Measurements from ENCODE around the gene NDUFB3.
"Not testable (repeated sequence)": the region's sequence is repeated elsewhere in the genome, so short reads cannot be mapped to it uniquely, and the experiment has no call there.

NDUFB3 gene

GRCh38 chr2:201071479-201072200 is at the start of gene NDUFB3, which contains the start of gene HYCC2:
NDUFB3 (plus strand) TSS chr2:201072001; CDS start chr2:201078883, 6,882 bp downstream.
HYCC2 (minus strand) TSS chr2:201071671; CDS start chr2:201024009, 47,662 bp downstream.
- peak; percentile 76 to 82 for DNase-seq (ENCODE audit: low read depth in 2 of 2)

- DNase-seq (ENCODE audit: low read depth in 2 of 2), result no peak
Measured at GRCh38 chr2:201024518-201024917, 47.3 kb upstream of the NDUFB3 start.

GRCh38 chr2:201034355-201034754 is 37.4 kb upstream of the NDUFB3 start:
- DNase-seq (ENCODE audit: low read depth in 2 of 2), result not testable (repeated sequence)

- not testable (repeated sequence) for DNase-seq (ENCODE audit: low read depth in 2 of 2)
Measured at GRCh38 chr2:201038361-201038760, 33.4 kb upstream of the NDUFB3 start.

- DNase-seq (ENCODE audit: low read depth in 2 of 2), result no peak
Measured at GRCh38 chr2:201038855-201039254, 32.9 kb upstream of the NDUFB3 start.

- no peak for DNase-seq (ENCODE audit: low read depth in 2 of 2)
Measured at GRCh38 chr2:201040867-201041628, 30.8 kb upstream of the NDUFB3 start.

GRCh38 chr2:201042451-201042850 is 29.4 kb upstream of the NDUFB3 start:
- not testable (repeated sequence) for DNase-seq (ENCODE audit: low read depth in 2 of 2)

- not testable (repeated sequence) for DNase-seq (ENCODE audit: low read depth in 2 of 2)
Measured at GRCh38 chr2:201043050-201043449, 28.8 kb upstream of the NDUFB3 start.

GRCh38 chr2:201046881-201047280 is 24.9 kb upstream of the NDUFB3 start:
- DNase-seq (ENCODE audit: low read depth in 2 of 2), result no peak

GRCh38 chr2:201049455-201049854 is 22.3 kb upstream of the NDUFB3 start:
- no peak for DNase-seq (ENCODE audit: low read depth in 2 of 2)

GRCh38 chr2:201057087-201057521 is 14.7 kb upstream of the NDUFB3 start:
- DNase-seq (ENCODE audit: low read depth in 2 of 2), result no peak

- no peak for DNase-seq (ENCODE audit: low read depth in 2 of 2)
Measured at GRCh38 chr2:201057715-201058248, 14.0 kb upstream of the NDUFB3 start.

GRCh38 chr2:201058914-201059313 is 12.9 kb upstream of the NDUFB3 start:
- DNase-seq (ENCODE audit: low read depth in 2 of 2), result no peak

GRCh38 chr2:201059961-201060755 is 11.6 kb upstream of the NDUFB3 start:
- DNase-seq (ENCODE audit: low read depth in 2 of 2), result no peak

GRCh38 chr2:201063516-201063915 is 8.3 kb upstream of the NDUFB3 start:
- not testable (repeated sequence) for DNase-seq (ENCODE audit: low read depth in 2 of 2)

- no peak for DNase-seq (ENCODE audit: low read depth in 2 of 2)
Measured at GRCh38 chr2:201064797-201065329, 6.9 kb upstream of the NDUFB3 start.

- DNase-seq (ENCODE audit: low read depth in 2 of 2), result no peak
Measured at GRCh38 chr2:201070948-201071478, 788 bp upstream of the NDUFB3 start.

- DNase-seq (ENCODE audit: low read depth in 2 of 2), result no peak
Measured at GRCh38 chr2:201072201-201072530, 365 bp downstream of the NDUFB3 start.

GRCh38 chr2:201073071-201073470 is 1.3 kb downstream of the NDUFB3 start:
- no peak for DNase-seq (ENCODE audit: low read depth in 2 of 2)

GRCh38 chr2:201074996-201075395 is 3.2 kb downstream of the NDUFB3 start:
- DNase-seq (ENCODE audit: low read depth in 2 of 2), result no peak

- DNase-seq (ENCODE audit: low read depth in 2 of 2), result no peak
Measured at GRCh38 chr2:201084863-201085262, 13.1 kb downstream of the NDUFB3 start.

Measured in stimulated activated CD4-positive, alpha-beta T cell treated with anti-CD3 and anti-CD28 coated beads, Interleukin-1b, Interleukin-23, amount 100 ng/mL, for 1 hour (primary cell).